Spleen (tissue), 7 donors: ENCODE results near the gene CLEC16A.

Experiments used
- CTCF ChIP-seq, 11 experiments: fragments of 200-600 bp in 7 of 11; fragments of 450-650 bp in 4 of 11; sonication (generic) in 4 of 11; IDR thresholded peaks in 8 of 11; conservative IDR thresholded peaks in 3 of 11; 1 replicate in 7 of 11; 2 replicates in 4 of 11; pipeline versions ENCODE4 v1.4.0 to v1.8.0; 2016 to 2021; ENCODE audit warnings: antibody characterized with exemption in 11 of 11, inconsistent platforms in 4 of 11, mild to moderate bottlenecking in 1 of 11
- POLR2A ChIP-seq, 3 donors: fragments of 450-650 bp; IDR thresholded peaks; one replicate each; pipeline ENCODE4 v1.5.1; 2017; ENCODE audit warnings: antibody characterized with exemption in 3 of 3, mild to moderate bottlenecking in 1 of 3
- donor health status: DM: no; HTN: no; CAD: no; lungs with moderate emphysema.
- donor health status: DM: no; HTN: no; CAD: no.
- donor health status: DM: no; HTN: no; CAD: no.

GRCh38 chr16:11173426-11173825, 229.1 kb downstream of the CLEC16A start:
- no peak for TF ChIP-seq POLR2A (IDR thresholded peaks at IDR 0.05)
- TF ChIP-seq CTCF (IDR thresholded peaks at IDR 0.05 in 8 of 11, conservative IDR thresholded peaks at IDR 0.05 in 3 of 11), result no peak
